Smooth muscle cell (in vitro differentiated cells): ENCODE measurements around the gene OR11L1. TPM values are rescaled to one million over a fixed set of nuclear protein-coding genes. Genes with fewer than 3 reads are reported as not detected.

Source experiments
- DNase-seq: peaks from one replicate; lab custom pipeline; 2025; ENCODE audit not compliant: unreplicated experiment; lab: John Stamatoyannopoulos, UW
- H2AFZ ChIP-seq: fragments of 200-600 bp; sonication (generic); 2 replicates; pipeline ENCODE4 v1.6.0; 2016; ENCODE audit warnings: antibody characterized with exemption, low read depth, mild to moderate bottlenecking
- H3F3A ChIP-seq: fragments of 200-600 bp; sonication (generic); 2 replicates; pipeline ENCODE4 v1.6.0; 2017; ENCODE audit warnings: antibody characterized with exemption, low read depth
- H3K27ac ChIP-seq: fragments of 200-600 bp; sonication (generic); 2 replicates; pipeline ENCODE4 v1.5.1; 2016; ENCODE audit warnings: low read depth, mild to moderate bottlenecking
- H3K27me3 ChIP-seq: fragments of 200-600 bp; sonication (generic); 2 replicates; pipeline ENCODE4 v1.6.1; 2016; ENCODE audit warnings: low read depth, mild to moderate bottlenecking
- H3K36me3 ChIP-seq: fragments of 200-600 bp; sonication (generic); 2 replicates; pipeline ENCODE4 v1.5.1; 2016; ENCODE audit warnings: low read depth
- H3K4me1 ChIP-seq: fragments of 200-600 bp; sonication (generic); 2 replicates; pipeline ENCODE4 v1.5.1; 2016; ENCODE audit warnings: low read depth
- H3K4me2 ChIP-seq: fragments of 200-600 bp; sonication (generic); 2 replicates; pipeline ENCODE4 v1.6.0; 2016; ENCODE audit warnings: mild to moderate bottlenecking
- H3K4me3 ChIP-seq: fragments of 200-600 bp; sonication (generic); 2 replicates; pipeline ENCODE4 v1.5.1; 2016; ENCODE audit warnings: mild to moderate bottlenecking
- H3K79me2 ChIP-seq: fragments of 200-600 bp; sonication (generic); 2 replicates; pipeline ENCODE4 v1.6.0; 2016; ENCODE audit warnings: low read depth, mild to moderate bottlenecking
- H3K9ac ChIP-seq: fragments of 200-600 bp; sonication (generic); 2 replicates; pipeline ENCODE4 v1.6.0; 2016; ENCODE audit warnings: low read depth
- H3K9me3 ChIP-seq: fragments of 200-600 bp; sonication (generic); replicated peaks from 2 replicates; pipeline ENCODE4 v1.5.1; 2016; ENCODE audit warnings: low read depth
- H4K20me1 ChIP-seq: fragments of 200-600 bp; sonication (generic); 2 replicates; pipeline ENCODE4 v1.6.0; 2016; ENCODE audit warnings: low read depth
- WGBS: methylation state at CpG from one replicate; pipeline ENCODE4 v1.1.7; 2016; ENCODE audit warnings: low lambda C conversion rate; 5-methylcytosine and 5-hydroxymethylcytosine counted together
- polyA plus RNA-seq: library from polyadenylated mRNA; unstranded; fragments of >200 nt; fragmentation: Nextera tagmentation; extraction: Ambion mirVana; gene quantifications from 2 replicates; pipeline ENCODE4 v1.2.1, GENCODE V29; 2016
- total RNA-seq: library from RNA; depleted of rRNA; stranded (reverse); fragments of >200 nt; gene quantifications from 2 replicates; pipeline ENCODE4 v1.2.3, GENCODE V29; 2014
- TF ChIP-seq, protein P1 (sequence below): fragments of 200-600 bp; sonication (generic); IDR thresholded peaks from 2 replicates; pipeline ENCODE4 v1.5.1; 2017; ENCODE audit warnings: borderline replicate concordance, mild to moderate bottlenecking, antibody characterized with exemption; ENCODE audit not compliant: insufficient read depth, poor library complexity, severe bottlenecking

Gene OR11L1
- total and polyA plus RNA-seq, 2 experiments from 2014 or later: not detected

DNA sequence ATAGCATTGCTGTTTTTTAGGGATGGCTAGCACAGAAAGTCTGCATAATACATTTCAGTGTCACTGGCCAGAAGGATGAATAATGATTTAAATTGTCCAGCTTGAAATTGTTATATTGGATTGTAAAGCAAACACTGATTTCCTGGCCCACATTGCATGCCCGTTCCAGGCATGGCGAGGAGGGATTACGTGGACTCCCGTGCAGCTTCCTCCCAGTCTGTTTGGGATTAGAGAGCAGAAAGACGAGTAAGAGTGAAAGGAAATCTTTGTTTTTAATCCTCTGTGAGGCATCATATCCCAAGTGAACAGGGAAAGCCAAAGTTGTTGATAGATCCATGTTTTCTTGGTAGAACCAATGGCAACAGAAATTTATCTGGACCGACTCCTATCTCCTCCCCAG is 23.7 kb upstream of the OR11L1 start:
- no peak overlapping the region for H3K27ac ChIP-seq

DNA sequence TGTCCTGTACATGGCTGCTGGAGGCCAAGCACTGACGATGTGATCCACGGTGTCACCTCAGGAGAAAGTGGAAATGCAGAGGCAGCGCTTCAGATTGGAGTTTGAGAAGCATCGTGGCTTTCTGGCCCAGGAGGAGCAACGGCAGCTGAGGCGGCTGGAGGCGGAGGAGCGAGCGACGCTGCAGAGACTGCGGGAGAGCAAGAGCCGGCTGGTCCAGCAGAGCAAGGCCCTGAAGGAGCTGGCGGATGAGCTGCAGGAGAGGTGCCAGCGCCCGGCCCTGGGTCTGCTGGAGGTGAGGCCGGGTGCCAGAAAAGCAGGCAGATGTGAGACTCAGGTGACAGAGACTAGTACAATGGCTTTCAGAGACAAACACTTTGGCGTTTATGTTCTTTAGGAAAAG is 22.9 kb upstream of the OR11L1 start:
- Histone ChIP-seq H3K4me2 (no peak overlapping the region), H3F3A (no peaks in the 10 kb centered on the region), H3K4me3 (no peak overlapping the region), H3K4me1 (no peaks in the 10 kb centered on the region), H3K27me3 (no peaks in the 10 kb centered on the region), H3K36me3 (no peaks in the 10 kb centered on the region), H2AFZ (no peak overlapping the region), H3K9me3 (peaks cover 3% of the 10 kb centered on the region), H3K79me2 (no peaks in the 10 kb centered on the region), H3K27ac (no peak overlapping the region), H4K20me1 (no peaks in the 10 kb centered on the region), H3K9ac (no peak overlapping the region)
- TF ChIP-seq, protein P1, sequence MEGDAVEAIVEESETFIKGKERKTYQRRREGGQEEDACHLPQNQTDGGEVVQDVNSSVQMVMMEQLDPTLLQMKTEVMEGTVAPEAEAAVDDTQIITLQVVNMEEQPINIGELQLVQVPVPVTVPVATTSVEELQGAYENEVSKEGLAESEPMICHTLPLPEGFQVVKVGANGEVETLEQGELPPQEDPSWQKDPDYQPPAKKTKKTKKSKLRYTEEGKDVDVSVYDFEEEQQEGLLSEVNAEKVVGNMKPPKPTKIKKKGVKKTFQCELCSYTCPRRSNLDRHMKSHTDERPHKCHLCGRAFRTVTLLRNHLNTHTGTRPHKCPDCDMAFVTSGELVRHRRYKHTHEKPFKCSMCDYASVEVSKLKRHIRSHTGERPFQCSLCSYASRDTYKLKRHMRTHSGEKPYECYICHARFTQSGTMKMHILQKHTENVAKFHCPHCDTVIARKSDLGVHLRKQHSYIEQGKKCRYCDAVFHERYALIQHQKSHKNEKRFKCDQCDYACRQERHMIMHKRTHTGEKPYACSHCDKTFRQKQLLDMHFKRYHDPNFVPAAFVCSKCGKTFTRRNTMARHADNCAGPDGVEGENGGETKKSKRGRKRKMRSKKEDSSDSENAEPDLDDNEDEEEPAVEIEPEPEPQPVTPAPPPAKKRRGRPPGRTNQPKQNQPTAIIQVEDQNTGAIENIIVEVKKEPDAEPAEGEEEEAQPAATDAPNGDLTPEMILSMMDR: no peak
- 76% methylated on average over 17 of the region's 17 CpGs for WGBS
- no peak for DNase-seq

More for the DNA sequence above, 23.7 kb upstream of the OR11L1 start:
- TF ChIP-seq, protein P1: no peak
- Histone ChIP-seq H2AFZ (no peak overlapping the region), H4K20me1 (no peaks in the 10 kb centered on the region), H3K9me3 (peaks cover 3% of the 10 kb centered on the region), H3K27me3 (no peaks in the 10 kb centered on the region), H3K4me1 (no peaks in the 10 kb centered on the region), H3K36me3 (no peaks in the 10 kb centered on the region), H3F3A (no peaks in the 10 kb centered on the region), H3K9ac (no peak overlapping the region), H3K4me3 (no peak overlapping the region), H3K79me2 (no peaks in the 10 kb centered on the region), H3K4me2 (no peak overlapping the region)
- 79% methylated on average over 6 of the region's 6 CpGs for WGBS
- DNase-seq: no peak

DNA sequence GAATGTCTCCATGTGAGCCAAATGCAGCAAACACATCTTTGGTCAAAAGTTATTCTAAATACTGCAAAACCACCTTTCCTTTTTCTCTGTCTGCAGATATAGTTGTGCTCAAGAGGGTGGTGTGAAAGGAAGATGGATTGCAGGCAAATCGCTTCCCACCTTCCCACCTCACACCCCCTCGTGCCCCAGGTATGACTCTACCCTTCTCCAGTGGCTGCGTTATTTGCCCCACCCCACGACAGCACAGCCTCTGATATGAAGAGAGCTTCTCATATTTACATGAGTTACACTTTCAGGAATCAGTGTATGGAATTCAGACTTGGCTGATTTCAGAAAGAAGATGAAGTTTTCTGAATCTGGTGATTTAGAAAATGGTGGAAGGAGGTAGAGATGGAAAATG is 21.1 kb upstream of the OR11L1 start:
- Histone ChIP-seq H3K9me3 (peaks cover 3% of the 10 kb centered on the region), H3K27ac (no peak overlapping the region), H3K36me3 (no peaks in the 10 kb centered on the region), H3K27me3 (no peaks in the 10 kb centered on the region), H3K4me3 (no peak overlapping the region), H3K79me2 (no peaks in the 10 kb centered on the region), H3K4me2 (no peak overlapping the region), H2AFZ (no peak overlapping the region), H3K9ac (no peak overlapping the region), H4K20me1 (no peaks in the 10 kb centered on the region), H3K4me1 (no peaks in the 10 kb centered on the region), H3F3A (no peaks in the 10 kb centered on the region)
- DNase-seq: no peak
- 66% methylated on average over 4 of the region's 4 CpGs for WGBS
- TF ChIP-seq, protein P1: no peak

DNA sequence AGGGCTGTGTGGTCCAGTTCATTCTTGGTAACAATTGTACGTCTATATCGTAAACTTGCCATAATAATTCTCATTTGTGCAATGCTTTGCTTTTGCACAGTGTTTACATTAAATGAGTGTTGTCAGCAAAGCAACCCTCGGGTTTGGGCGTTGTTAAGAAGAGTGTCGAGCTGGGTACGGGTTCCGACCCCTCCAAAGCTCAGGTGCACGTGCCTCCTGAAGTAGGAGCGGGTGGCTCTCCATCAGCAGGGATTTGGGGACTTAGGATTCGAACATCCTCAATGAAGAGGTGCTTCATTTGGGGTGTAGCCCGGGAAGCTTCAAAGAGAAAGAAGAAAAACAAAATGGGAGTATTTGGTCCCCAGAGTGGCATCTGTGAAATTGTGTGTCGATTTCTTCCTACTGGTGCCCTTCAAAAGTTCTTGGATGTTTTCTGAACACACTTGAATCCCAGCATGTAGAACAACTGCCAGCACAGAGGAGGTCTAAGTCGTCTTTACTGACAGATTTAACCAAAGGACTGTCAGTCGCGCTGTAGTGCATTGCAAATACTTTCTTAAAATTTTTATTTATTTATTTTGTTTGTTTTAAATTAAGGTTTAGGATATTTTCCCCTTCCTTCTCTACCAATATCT is 16.4 kb upstream of the OR11L1 start:
- no peak for DNase-seq
- no peaks in the 10 kb centered on the region for H4K20me1 ChIP-seq
- TF ChIP-seq, protein P1: no peak
- H3K9ac ChIP-seq: no peak overlapping the region
- H3K4me1 ChIP-seq: no peaks in the 10 kb centered on the region
- no peaks in the 10 kb centered on the region for H3K79me2 ChIP-seq
- H3K27me3 ChIP-seq: no peaks in the 10 kb centered on the region
- H3K36me3 ChIP-seq: no peaks in the 10 kb centered on the region
- no peak overlapping the region for H3K4me2 ChIP-seq
- H3K9me3 ChIP-seq: peaks cover 3% of the 10 kb centered on the region
- no peak overlapping the region for H3K27ac ChIP-seq
- H3F3A ChIP-seq: no peaks in the 10 kb centered on the region
- 83% methylated on average over 15 of the region's 15 CpGs for WGBS
- H2AFZ ChIP-seq: no peak overlapping the region
- no peak overlapping the region for H3K4me3 ChIP-seq
